Measurements from ENCODE around the gene LIX1. TPM values are rescaled to one million over a fixed set of nuclear protein-coding genes. Genes with fewer than 3 reads are reported as not detected.

Gene LIX1
- total RNA-seq, 2 donors from 2014 or later = not detected

DNA sequence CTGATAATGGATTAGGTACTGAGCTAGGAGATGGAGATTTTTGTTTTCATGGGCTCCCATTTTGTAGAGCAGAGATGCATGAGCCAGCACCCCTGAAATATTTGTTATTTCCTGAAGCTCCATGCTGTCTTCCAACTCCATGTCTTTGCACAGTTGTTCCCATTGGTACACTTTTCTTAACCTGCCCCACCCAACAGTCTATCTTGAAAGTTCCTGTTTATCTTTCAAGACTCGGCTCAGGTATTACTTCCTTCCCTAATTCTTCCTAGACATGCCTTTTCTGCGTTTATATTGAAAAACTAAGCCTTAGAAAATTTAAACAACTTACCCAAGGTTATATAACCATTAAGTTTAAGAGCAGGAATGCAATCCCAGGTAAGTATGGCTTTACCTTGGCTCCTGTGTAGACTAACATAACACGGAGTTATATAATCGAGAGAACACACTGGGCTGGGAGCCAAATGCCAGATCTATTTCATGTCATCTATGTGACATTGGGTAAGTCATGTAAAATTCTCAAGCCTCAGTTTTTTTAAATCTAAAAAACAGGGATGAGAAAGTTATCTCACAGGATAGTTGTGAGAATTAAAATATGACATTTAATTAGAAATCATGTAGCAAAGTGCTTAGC, 67.4 kb downstream of the LIX1 start:
- DNase-seq (no peak), ATAC-seq (replicated peaks in 1 of 2) (no peak)
- no peak overlapping the region for H3K27ac Mint-ChIP-seq
- H3K36me3 Mint-ChIP-seq (ENCODE audit: insufficient read depth in 2 of 2) = no peaks in the 10 kb centered on the region
- H3K9me3 Mint-ChIP-seq = no peaks in the 10 kb centered on the region
- H3K27me3 Mint-ChIP-seq (ENCODE audit: low read depth) = no peaks in the 10 kb centered on the region
- H3K4me3 Mint-ChIP-seq = no peak overlapping the region
- peaks cover 13% of the 10 kb centered on the region for H3K4me1 Mint-ChIP-seq (ENCODE audit: low read depth)

DNA sequence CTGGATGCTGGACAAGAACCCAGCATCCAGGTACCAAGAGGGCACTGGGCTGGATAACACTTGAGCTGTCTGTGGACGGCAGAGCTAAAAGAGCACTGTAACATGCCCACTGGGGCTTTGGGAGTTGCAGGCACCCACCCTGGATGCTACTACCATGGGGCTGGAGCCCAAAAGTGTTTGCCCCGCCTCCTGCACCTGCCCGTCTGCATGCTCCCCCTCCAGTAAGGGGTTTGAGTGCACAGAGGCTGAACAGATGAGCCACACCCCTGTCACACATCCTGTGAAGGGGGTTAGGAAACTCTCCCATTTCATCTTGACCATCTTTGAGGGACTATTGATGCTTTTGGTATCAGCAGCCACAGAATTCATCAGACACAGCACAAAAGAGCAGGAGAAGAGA, 69.0 kb downstream of the LIX1 start:
- no peak for ATAC-seq (replicated peaks in 1 of 2)

DNA sequence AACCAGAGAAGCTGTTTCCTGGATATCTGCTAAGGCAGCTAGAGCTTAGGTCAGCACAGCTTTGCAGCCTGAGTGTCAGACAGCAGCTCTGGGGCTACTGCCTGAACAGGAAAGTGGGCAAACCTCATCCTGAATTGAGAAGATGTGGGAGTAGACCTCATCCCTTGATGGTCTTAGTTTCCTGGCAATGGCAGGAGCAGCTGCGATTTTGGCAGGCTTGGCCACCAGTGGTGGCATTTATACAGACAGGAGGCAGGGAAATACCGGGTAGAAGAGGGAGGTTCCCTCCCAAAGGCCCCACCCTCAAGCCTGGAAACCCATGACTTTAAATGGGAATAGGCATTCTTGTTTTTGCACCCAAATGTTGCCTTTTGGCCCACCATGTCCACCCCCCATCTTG, 69.7 kb downstream of the LIX1 start:
- Mint-ChIP-seq H3K36me3 (ENCODE audit: insufficient read depth in 2 of 2) (no peaks in the 10 kb centered on the region), H3K4me1 (ENCODE audit: low read depth) (no peaks in the 10 kb centered on the region), H3K27ac (no peak overlapping the region), H3K4me3 (no peak overlapping the region), H3K9me3 (no peaks in the 10 kb centered on the region), H3K27me3 (ENCODE audit: low read depth) (no peaks in the 10 kb centered on the region)
- DNase-seq (no peak), ATAC-seq (replicated peaks in 1 of 2) (no peak)

More for the DNA sequence above, 69.0 kb downstream of the LIX1 start:
- H3K4me3 Mint-ChIP-seq = no peak overlapping the region
- no peaks in the 10 kb centered on the region for H3K27me3 Mint-ChIP-seq (ENCODE audit: low read depth)
- no peak overlapping the region for H3K27ac Mint-ChIP-seq
- H3K4me1 Mint-ChIP-seq (ENCODE audit: low read depth) = peaks cover under 1% of the 10 kb centered on the region
- no peaks in the 10 kb centered on the region for H3K36me3 Mint-ChIP-seq (ENCODE audit: insufficient read depth in 2 of 2)
- H3K9me3 Mint-ChIP-seq = no peaks in the 10 kb centered on the region
- DNase-seq = no peak

DNA sequence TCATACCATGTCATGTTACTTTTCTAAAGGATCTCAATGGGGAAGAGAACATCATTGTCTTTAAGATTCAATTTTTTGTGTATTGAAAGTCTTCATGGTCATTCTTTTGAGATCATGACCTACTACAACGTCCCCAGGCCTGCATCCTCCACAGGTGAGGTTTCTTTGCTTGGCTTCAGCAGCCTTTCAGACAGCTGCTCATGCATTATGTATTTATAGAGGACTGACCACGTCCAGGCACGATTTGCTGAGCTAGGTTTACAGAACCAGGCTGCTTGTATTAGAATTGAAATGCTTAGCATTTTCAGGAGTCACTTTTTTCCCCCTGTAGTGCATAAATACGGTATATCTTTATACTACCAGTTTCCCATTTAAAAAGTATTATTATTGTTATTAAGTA, 70.4 kb downstream of the LIX1 start:
- no peaks in the 10 kb centered on the region for H3K4me1 Mint-ChIP-seq (ENCODE audit: low read depth)
- no peaks in the 10 kb centered on the region for H3K27me3 Mint-ChIP-seq (ENCODE audit: low read depth)
- no peak overlapping the region for H3K27ac Mint-ChIP-seq
- no peaks in the 10 kb centered on the region for H3K9me3 Mint-ChIP-seq
- H3K4me3 Mint-ChIP-seq = no peak overlapping the region
- ATAC-seq (replicated peaks in 1 of 2) (no peak), DNase-seq (no peak)
- no peaks in the 10 kb centered on the region for H3K36me3 Mint-ChIP-seq (ENCODE audit: insufficient read depth in 2 of 2)

DNA sequence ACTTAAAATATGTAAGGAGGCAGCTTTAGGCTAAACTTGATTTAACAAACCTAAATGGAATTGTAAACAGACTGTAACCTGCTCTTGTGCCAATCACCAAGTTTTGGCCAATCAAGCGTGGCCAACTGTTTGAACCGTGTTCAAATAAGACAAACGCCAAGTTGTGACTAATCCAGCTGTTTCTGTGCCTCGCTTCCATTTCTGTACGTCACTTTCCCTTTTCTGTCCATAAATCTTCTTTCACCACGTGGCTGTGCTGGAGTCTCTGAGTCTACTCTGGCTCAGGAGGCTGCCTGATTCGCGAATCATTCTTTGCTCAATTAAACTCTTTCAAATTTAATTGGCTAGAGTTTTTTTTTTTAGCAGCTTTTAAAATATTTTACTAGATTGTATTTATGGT, 71.3 kb downstream of the LIX1 start:
- DNase-seq (no peak), ATAC-seq (replicated peaks in 1 of 2) (no peak)
- H3K9me3 Mint-ChIP-seq = no peaks in the 10 kb centered on the region
- no peak overlapping the region for H3K27ac Mint-ChIP-seq
- H3K27me3 Mint-ChIP-seq (ENCODE audit: low read depth) = no peaks in the 10 kb centered on the region
- no peak overlapping the region for H3K4me3 Mint-ChIP-seq
- no peaks in the 10 kb centered on the region for H3K4me1 Mint-ChIP-seq (ENCODE audit: low read depth)
- no peaks in the 10 kb centered on the region for H3K36me3 Mint-ChIP-seq (ENCODE audit: insufficient read depth in 2 of 2)

GRCh38 chr5:97070234-97070633, 72.2 kb downstream of the LIX1 start:
- H3K27me3 Mint-ChIP-seq (ENCODE audit: low read depth) = no peaks in the 10 kb centered on the region
- no peaks in the 10 kb centered on the region for H3K36me3 Mint-ChIP-seq (ENCODE audit: insufficient read depth in 2 of 2)
- H3K4me1 Mint-ChIP-seq (ENCODE audit: low read depth) = no peaks in the 10 kb centered on the region
- no peak overlapping the region for H3K4me3 Mint-ChIP-seq
- no peak for ATAC-seq (replicated peaks in 1 of 2)
- H3K9me3 Mint-ChIP-seq = no peaks in the 10 kb centered on the region
- no peak overlapping the region for H3K27ac Mint-ChIP-seq
- no peak for DNase-seq

DNA sequence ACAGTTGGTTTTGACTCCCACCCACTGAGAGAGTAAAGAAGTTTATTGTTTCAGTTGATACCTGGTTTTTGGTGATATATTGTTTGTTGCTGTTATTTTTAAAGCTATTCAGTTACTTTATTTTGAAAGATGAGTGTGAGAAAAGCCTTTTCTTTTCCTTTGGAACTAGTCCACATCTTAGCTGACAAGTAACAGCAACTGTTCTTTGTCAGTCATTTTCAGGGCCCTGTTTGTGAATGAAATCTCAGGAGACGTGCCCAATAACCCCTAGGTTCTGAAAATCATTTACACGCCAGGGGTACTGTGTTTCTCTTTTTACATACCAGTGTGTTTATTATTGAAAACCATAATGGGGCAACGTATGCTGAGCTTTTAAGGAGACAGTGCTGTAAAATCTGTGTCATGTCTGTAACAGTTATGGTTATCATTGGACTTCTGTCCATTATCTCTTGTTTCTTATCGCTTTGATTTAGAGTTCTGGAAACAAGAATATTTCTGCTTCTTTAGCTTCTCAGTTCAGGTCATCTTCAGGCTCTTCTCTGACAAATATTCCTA, 75.0 kb downstream of the LIX1 start:
- no peak overlapping the region for H3K4me3 Mint-ChIP-seq
- H3K27ac Mint-ChIP-seq = no peak overlapping the region
- H3K4me1 Mint-ChIP-seq (ENCODE audit: low read depth) = no peaks in the 10 kb centered on the region
- H3K36me3 Mint-ChIP-seq (ENCODE audit: insufficient read depth in 2 of 2) = no peaks in the 10 kb centered on the region
- DNase-seq = no peak
- no peaks in the 10 kb centered on the region for H3K27me3 Mint-ChIP-seq (ENCODE audit: low read depth)
- H3K9me3 Mint-ChIP-seq = no peaks in the 10 kb centered on the region
- no peak for ATAC-seq (replicated peaks in 1 of 2)

DNA sequence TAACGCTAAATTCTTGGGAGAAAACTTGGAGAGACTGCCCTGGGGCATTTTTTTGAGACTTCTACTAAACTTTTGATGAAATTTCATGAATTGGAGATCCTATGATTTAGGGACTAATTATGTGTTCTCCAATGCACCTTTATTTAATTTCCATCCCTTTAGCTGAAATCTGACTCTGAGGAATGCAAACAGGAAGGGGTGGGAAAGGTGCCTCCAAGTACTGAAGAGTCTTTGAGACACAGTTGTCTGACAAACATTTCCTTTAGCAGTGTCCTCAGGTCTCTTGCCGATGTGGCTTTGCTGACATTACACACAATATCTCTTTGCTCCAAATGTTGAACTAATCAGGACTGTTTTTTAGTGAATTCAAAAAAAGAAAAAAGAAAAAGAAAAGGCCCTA, 76.9 kb downstream of the LIX1 start:
- no peak for DNase-seq
- Mint-ChIP-seq H3K36me3 (ENCODE audit: insufficient read depth in 2 of 2) (no peaks in the 10 kb centered on the region), H3K27me3 (ENCODE audit: low read depth) (no peaks in the 10 kb centered on the region), H3K27ac (no peak overlapping the region), H3K4me1 (ENCODE audit: low read depth) (no peaks in the 10 kb centered on the region), H3K4me3 (no peak overlapping the region), H3K9me3 (no peaks in the 10 kb centered on the region)
- no peak for ATAC-seq (replicated peaks in 1 of 2)

- no peak for DNase-seq
- H3K4me3 Mint-ChIP-seq = no peak overlapping the region
- H3K27me3 Mint-ChIP-seq (ENCODE audit: low read depth) = no peaks in the 10 kb centered on the region
- no peaks in the 10 kb centered on the region for H3K9me3 Mint-ChIP-seq
- H3K36me3 Mint-ChIP-seq (ENCODE audit: insufficient read depth in 2 of 2) = peaks cover 0 to 3% of the 10 kb centered on the region in 2 donors
- no peaks in the 10 kb centered on the region for H3K4me1 Mint-ChIP-seq (ENCODE audit: low read depth)
- ATAC-seq (replicated peaks in 1 of 2) = no peak
- H3K27ac Mint-ChIP-seq = no peak overlapping the region
Observed at GRCh38 chr5:97063251-97063650, 79.2 kb downstream of the LIX1 start.

- peaks cover 0 to 3% of the 10 kb centered on the region in 2 donors for H3K36me3 Mint-ChIP-seq (ENCODE audit: insufficient read depth in 2 of 2)
- H3K27ac Mint-ChIP-seq = no peak overlapping the region
- no peak overlapping the region for H3K4me3 Mint-ChIP-seq
- DNase-seq (no peak), ATAC-seq (replicated peaks in 1 of 2) (no peak)
- H3K27me3 Mint-ChIP-seq (ENCODE audit: low read depth) = peaks cover 2% of the 10 kb centered on the region
- H3K4me1 Mint-ChIP-seq (ENCODE audit: low read depth) = no peaks in the 10 kb centered on the region
- no peaks in the 10 kb centered on the region for H3K9me3 Mint-ChIP-seq
Observed at GRCh38 chr5:97062046-97062445, 80.4 kb downstream of the LIX1 start.

GRCh38 chr5:97056263-97056662, 86.1 kb downstream of the LIX1 start:
- ATAC-seq (replicated peaks in 1 of 2) = no peak

GRCh38 chr5:97049175-97049574, 93.2 kb downstream of the LIX1 start:
- Mint-ChIP-seq H3K9me3 (peaks cover 2 to 3% of the 10 kb centered on the region in 2 donors), H3K27ac (no peak overlapping the region), H3K36me3 (ENCODE audit: insufficient read depth in 2 of 2) (no peaks in the 10 kb centered on the region), H3K4me3 (no peak overlapping the region), H3K4me1 (ENCODE audit: low read depth) (no peaks in the 10 kb centered on the region), H3K27me3 (ENCODE audit: low read depth) (peaks cover 18% of the 10 kb centered on the region)
- ATAC-seq (replicated peaks in 1 of 2) = no peak
- no peak for DNase-seq

More at GRCh38 chr5:97056263-97056662, 86.1 kb downstream of the LIX1 start:
- no peak overlapping the region for H3K27ac Mint-ChIP-seq
- no peak overlapping the region for H3K4me3 Mint-ChIP-seq
- H3K36me3 Mint-ChIP-seq (ENCODE audit: insufficient read depth in 2 of 2) = peaks cover 0 to 3% of the 10 kb centered on the region in 2 donors
- no peaks in the 10 kb centered on the region for H3K4me1 Mint-ChIP-seq (ENCODE audit: low read depth)
- peaks cover 2 to 6% of the 10 kb centered on the region in 2 donors for H3K9me3 Mint-ChIP-seq
- H3K27me3 Mint-ChIP-seq (ENCODE audit: low read depth) = peaks cover 15% of the 10 kb centered on the region
- DNase-seq = no peak

- DNase-seq (no peak), ATAC-seq (replicated peaks in 1 of 2) (no peak)
- Mint-ChIP-seq H3K36me3 (ENCODE audit: insufficient read depth in 2 of 2) (no peaks in the 10 kb centered on the region), H3K4me3 (no peak overlapping the region), H3K27me3 (ENCODE audit: low read depth) (peaks cover 10% of the 10 kb centered on the region), H3K27ac (no peak overlapping the region), H3K9me3 (peaks cover 0 to 2% of the 10 kb centered on the region in 2 donors), H3K4me1 (ENCODE audit: low read depth) (peaks cover 5% of the 10 kb centered on the region)
Observed at GRCh38 chr5:97047076-97047475, 95.3 kb downstream of the LIX1 start.
